Renal pelvis (tissue), 4 donors: ENCODE measurements around the gene VWF. TPM values are rescaled to one million over a fixed set of nuclear protein-coding genes. Genes with fewer than 3 reads are reported as not detected.

Source experiments
- DNase-seq: peaks from one replicate; pipeline ENCODE4 v3.0.0-alpha.2; 2013
- polyA plus RNA-seq, 3 donors: library from polyadenylated mRNA; unstranded; fragments of 120-200 nt; gene quantifications; one replicate each; pipeline ENCODE4 v1.2.1, GENCODE V29; 2013; ENCODE audit not compliant: insufficient read length in 3 of 3

The VWF gene
- polyA plus RNA-seq, 3 donors = 9.4 to 18.1 (median 10.6) TPM

DNA sequence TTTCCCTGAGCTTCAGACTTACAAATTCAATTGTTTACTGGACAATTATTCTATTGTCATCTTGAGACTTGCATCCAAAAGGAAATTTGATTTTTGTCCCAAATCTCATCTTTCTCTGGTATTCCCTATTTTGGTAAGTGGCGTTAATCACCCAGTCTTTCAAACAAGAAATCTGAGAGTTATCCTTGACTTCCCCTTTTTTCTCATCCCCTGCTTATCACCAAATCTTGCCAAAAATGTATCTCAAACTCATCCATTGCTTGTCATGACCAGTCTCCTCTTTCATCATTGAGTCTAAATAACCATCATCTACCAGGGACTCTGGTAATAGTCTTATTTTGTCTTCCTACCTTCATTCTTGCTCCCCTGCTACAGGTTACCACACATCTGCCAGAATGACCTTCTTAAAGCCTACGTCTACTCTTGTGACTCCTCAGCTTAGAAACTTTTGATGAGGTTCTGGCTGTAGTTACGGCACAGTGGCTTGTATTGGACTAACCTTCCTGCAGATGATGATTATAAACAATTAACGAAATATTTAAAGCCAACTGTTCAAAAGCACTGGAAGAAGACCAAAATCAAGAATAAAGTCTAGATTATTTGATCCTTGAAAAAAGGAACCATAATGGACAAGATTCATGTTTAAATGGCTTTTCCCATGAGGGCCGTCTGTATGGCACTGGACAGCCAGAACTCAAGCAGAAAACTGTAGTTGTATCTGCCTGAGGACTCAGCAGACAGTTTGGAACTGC is 170.5 kb downstream of the VWF start:
- DNase-seq = no peak

DNA sequence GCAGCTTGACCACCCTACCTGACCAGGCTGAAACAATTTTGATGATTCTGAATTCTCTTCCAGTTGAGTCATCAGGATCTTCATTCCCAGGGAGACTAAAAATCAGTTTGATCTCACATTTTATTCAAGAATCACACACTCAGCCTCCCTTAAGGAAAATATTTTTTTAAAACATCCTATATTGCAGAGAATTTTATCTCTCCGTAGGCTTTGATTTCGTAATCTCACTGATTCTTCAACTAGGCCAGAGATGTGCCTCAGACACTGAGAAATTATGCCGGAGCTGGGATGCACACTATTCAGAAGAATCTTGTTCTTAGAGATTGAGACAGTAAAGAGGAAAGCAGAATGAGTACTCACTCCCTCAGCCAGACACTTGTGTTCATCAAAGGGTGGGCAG is 172.4 kb downstream of the VWF start:
- no peak for DNase-seq

GRCh38 chr12:5948696-5949095 is 175.8 kb downstream of the VWF start:
- DNase-seq = no peak

- DNase-seq = peak; percentile 34
Measured at GRCh38 chr12:5947006-5947405, 177.5 kb downstream of the VWF start.

DNA sequence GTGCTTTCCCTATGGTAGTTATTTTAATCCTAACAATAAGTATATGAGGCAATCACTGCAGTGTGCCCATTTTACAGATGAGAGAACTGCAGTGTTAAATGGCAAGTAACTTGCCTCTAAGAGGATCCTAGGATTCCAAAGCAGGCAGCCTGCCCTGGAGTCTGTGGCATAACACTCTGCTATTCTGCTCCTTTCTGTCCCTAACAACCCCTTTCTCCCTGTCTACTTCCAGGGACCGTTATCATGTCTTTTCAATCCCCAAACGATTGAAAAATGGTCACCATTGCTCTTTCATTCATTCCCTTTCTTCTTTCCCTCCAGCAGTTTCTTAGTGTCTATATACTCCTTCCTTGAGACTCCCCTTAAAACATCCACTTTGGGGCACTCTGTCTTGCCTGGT is 178.1 kb downstream of the VWF start:
- no peak for DNase-seq

GRCh38 chr12:5945071-5946008 is 179.1 kb downstream of the VWF start, which contains the start of gene ANO2:
Gene ANO2, minus strand, starts transcription at chr12:5945259. Its CDS starts 42 bp downstream, at chr12:5945217.
- DNase-seq = peak; percentile 63

- DNase-seq = no peak
Measured at GRCh38 chr12:5944688-5945070, 179.8 kb downstream of the VWF start.

- DNase-seq = no peak
Measured at GRCh38 chr12:5944053-5944452, 180.4 kb downstream of the VWF start.

DNA sequence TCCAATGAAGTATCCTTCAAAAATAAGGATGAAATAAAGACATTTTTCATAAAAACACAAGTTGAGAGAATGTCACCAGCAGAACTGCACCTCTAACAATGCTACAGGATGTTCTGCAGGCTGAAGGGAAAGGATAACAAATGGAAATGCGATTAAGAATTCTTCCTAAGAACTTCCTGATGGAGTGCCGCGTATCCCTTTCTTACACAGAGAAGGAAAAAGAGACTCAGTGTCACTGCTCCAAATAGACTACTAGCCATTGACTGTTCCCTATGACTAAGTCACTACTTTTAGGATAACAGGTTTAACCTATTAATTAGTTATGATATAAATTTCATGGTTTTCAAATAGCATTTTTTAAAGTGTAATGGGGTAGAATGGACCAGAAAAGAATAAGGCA is 182.6 kb downstream of the VWF start:
- no peak for DNase-seq

- DNase-seq = no peak
Measured at GRCh38 chr12:5927732-5928516, 196.5 kb downstream of the VWF start.

DNA sequence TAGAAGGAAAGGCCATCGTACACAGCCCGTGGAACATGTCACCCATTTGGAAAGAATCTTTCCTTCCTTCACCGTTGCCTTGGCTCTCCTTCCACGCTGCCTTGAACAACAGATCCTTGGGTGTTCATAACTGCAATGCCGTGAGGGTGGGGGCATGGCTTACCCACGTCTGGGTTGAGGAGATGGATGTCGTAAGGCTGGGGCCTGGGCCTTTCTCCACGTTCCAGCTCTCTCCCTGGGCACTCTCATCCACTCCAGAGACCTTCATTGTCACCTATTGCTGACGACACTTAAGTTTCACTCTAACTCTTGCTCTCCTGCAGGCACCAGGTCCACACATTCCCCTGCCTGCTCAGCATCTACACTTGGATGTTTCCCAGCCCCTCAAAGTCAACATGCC is 198.8 kb downstream of the VWF start:
- DNase-seq = no peak

DNA sequence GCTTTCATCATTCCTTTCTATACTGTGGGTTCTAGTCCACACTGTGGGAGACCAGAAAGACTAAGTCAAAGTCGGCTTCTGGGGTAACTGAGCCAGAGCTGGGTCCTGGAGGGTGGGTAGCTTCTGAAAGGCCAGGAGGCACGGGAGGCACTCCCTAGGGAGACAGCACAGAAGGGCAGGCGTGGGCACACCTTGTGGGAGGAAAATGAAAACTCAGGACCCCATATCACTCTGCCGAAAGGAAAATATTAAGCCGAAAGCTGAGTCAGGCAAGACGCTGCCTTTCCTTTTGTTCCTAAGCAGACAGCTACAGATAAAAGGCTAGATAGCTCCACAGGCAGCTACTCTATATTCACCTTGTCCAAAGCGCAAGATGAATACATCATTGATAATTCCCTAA is 200.1 kb downstream of the VWF start:
- DNase-seq = no peak

DNA sequence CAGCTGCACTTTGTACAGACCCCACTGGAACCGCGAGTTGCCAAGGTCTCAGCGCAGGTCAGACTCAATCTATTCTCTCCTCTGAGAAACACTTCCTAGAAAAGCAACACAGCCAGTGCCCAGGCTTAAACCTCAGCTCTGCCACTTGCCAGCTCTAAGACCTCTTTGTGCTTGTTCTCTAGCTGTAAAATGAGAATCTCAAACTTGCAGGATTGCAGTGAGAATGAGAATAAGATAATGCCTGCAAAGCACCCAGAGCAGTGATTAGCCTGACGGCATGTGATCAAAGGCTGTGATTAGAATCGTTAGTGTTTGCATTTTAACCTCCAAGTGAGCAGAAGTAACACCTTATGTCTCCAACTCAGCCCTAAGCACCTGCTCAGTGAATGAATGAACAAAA is 200.7 kb downstream of the VWF start:
- DNase-seq = no peak

DNA sequence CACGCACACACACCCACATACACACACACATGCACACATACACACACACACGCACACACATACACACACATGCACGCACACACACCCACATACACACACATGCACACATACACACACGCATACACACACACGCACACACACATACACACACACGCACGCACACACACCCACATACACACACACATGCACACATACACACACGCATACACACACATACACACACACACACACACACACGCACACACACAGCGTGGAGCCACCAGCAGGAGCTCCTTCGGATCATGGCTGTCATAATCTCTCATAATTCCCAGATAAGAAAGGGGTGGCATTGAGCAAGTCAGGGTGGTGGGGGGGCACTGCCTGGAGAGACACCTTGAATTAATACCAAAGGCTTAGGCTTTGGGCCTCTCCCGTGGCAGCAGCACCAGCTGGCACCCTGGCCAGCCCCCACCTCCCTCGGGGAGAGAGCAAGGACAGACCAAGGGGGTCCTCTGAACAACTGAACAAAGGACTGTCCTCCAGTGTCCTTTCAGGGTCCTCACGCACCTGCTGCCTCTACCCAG is 201.3 kb downstream of the VWF start:
- DNase-seq = no peak

DNA sequence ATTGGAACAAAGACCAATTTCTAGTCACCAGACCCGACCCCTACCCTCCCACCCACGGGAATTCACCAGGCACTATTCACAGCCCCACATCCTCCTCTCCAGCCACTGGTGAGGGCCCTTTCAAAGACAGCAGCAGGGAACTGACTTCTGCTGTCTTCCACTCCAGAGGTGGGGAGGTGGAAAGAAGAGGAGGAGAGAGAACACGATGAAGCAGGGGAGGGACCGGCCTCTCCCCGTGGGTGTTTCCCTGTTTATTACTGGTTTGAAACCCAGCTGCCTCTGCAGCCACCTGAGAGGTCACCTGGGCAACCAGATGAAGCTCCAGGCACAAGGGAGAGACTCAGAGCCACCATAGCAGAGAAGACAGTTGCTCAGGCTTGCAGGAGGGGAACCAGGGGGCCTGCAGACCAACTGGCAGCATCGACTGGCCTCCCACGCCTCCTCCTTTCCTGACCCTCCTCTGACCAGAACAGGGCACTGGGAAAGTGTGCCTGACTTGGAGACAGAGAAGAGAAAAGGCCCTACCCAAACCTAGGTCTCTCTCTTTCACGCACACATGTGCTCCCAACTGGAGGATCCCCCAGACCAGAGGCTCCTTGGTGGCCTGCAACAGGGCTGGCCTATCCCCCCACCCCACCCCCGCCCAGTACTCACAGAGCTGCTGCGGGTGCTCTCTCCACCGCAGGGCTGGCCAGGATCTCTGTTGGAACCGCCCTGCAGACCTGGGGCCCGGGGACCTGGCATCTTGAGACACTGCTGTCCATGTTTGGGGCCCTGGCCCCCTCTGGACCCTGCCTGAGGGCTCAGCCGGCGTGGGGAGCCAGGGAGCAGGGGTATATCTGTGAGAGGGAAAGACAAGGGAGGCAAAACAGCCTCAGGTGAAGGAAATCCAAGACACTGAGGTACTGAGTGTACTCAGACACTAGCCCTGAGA is 202.2 kb downstream of the VWF start:
- DNase-seq = peak; percentile 10

DNA sequence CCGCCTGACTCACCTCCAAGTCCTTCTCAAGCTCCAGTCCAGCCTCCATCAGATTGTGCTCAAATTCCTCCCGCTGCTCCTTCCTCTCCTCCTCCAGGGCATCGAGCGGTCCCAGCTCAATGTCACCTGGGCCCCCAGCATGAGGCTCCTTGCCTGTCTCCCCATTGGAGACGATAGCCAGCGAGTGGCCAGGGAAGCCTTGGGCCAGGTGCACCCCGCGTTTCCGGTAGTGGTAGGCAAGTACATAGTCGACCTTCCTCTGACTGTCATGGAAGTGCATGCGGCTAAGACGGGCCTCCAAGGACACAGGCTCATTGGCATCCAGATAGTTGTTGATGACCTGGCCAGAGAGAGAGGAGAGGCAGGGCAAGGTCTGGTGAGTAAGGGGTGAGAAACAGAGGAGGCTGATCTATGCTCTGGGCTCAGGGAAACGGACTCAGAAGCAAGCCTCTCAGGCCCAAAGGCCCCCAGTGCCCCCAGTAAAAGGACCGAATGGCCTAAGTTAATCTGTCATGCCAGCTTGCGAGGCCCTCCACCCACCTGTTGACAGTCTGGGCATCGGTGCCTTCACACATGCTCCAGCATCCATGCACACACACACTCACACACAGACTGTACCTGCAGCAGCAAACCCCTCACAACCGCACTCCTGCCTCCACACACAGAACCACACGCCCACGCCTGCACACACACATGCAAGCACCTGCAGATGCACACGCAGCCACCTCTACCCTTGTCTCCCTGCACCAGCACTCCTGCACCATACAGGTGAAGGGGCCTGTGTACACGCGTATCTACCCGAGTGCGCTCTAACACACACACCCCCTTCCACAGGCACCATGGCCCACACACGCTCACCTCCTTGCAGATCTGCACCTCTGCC is 203.2 kb downstream of the VWF start:
- DNase-seq = no peak

GRCh38 chr12:5916785-5917290 is 207.6 kb downstream of the VWF start:
- no peak for DNase-seq

DNA sequence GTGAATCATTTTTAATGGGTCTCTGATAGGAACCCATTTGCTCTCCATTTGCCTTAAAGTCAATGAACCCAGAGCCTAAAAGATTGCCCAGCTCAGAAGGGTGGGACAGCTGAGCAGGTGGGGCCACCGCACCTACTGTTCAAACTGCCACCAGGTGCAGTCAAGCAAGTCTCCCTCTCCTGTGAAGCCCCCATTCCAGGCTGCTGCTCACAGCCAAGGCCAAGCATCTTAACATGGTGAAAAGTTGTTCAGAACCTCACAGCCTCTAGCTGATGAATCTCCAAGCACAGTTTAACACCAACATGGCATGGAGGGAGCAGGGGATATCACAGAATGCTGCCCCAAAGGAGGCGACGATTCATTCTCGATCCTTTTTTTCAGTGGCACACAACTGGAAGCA is 209.0 kb downstream of the VWF start:
- no peak for DNase-seq

DNA sequence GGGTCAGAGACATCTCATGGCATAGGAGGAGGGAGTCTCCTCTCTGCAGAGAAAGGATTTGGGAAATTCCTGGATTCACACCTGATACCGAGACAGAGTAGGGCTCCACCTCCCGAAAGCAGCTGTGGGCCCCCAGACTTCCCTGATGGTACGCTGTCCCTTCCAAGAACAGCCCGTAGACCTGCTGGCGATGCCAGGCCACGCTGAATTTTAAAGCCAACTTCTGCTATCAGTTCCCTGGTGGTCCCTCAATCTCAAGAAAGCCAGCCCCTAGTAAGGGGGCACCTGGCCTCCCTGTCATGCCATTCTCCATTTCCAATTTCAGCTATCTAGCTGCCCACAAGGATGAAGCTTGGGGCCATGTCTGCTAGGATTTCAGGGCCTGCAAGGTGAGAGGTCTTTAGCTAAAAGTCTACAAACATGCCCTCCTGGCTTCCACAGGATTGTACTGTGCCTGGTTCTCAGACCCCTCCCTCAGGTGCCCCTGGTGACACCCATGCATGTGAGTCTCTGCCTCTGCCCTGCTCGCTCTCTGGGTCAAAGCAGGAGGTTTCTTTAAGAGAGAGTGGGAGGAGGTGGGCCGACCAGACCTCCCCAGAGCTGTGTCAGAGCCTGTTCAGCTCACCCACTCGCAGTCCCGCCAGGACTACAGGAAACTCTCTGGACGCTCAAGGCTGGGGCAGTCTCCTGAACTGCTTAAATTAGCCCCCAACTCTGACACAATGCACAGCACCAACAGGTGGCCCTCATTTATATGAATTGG is 209.9 kb downstream of the VWF start:
- no peak for DNase-seq
